ENCODE results near the gene ZDHHC8.

GRCh38 chr22:20173772-20174171 is 42.2 kb downstream of the ZDHHC8 start:
- TF ChIP-seq CTCF (IDR thresholded peaks at IDR 0.05; ENCODE audit: poor library complexity) = no peak
- TF ChIP-seq EZH2 (IDR thresholded peaks at IDR 0.05; ENCODE audit: borderline replicate concordance) = no peak
- no peak for TF ChIP-seq EZH2phosphoT487 (IDR thresholded peaks at IDR 0.05; ENCODE audit: low read depth, severe bottlenecking, unreplicated experiment)

Data from hepatocyte (in vitro differentiated cells).